GM18505 (cell line): ENCODE data around the gene DYNLL2.
"Not testable (repeated sequence)": the region's sequence is repeated elsewhere in the genome, so short reads cannot be mapped to it uniquely, and the experiment has no call there.

Experiments
- ATAC-seq: cut with Tn5 transposase; IDR thresholded peaks from one replicate; pipeline ENCODE4 v1.9.1; 2021; ENCODE audit not compliant: unreplicated experiment
- POLR2A ChIP-seq: IDR thresholded peaks from 4 replicates; pipeline ENCODE4 v1.6.1; 2011; ENCODE audit warnings: borderline replicate concordance; ENCODE audit not compliant: insufficient read depth, insufficient read length; ENCODE audit errors: extremely low read depth

Gene DYNLL2

DNA sequence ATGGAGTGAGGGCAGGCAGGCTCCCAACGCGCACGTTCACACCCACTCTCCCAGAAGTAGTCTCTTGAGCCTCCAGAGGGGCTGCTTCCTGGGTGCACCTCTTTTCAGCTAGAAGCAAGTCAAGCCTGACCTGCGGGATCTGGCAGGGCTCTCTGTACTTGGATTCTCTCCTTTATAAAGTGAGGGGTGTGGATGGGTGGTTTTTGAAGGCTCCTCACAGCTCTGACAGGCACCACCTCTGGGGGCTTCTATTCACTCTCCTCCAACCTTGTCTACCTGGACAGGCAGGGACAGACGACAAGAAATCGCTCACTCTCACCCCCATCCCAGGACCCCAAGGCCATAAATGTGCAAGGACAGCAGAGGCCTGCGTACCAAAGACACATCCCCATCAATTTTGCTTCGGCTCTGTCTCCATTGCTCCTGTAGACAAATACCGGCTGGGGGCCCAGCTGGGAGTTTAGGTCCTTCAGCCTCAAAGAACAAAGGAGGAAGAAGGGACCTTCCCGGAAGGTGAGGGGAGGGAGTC is 814 bp upstream of the DYNLL2 start:
- ATAC-seq, result no peak
- TF ChIP-seq POLR2A, result no peak

DNA sequence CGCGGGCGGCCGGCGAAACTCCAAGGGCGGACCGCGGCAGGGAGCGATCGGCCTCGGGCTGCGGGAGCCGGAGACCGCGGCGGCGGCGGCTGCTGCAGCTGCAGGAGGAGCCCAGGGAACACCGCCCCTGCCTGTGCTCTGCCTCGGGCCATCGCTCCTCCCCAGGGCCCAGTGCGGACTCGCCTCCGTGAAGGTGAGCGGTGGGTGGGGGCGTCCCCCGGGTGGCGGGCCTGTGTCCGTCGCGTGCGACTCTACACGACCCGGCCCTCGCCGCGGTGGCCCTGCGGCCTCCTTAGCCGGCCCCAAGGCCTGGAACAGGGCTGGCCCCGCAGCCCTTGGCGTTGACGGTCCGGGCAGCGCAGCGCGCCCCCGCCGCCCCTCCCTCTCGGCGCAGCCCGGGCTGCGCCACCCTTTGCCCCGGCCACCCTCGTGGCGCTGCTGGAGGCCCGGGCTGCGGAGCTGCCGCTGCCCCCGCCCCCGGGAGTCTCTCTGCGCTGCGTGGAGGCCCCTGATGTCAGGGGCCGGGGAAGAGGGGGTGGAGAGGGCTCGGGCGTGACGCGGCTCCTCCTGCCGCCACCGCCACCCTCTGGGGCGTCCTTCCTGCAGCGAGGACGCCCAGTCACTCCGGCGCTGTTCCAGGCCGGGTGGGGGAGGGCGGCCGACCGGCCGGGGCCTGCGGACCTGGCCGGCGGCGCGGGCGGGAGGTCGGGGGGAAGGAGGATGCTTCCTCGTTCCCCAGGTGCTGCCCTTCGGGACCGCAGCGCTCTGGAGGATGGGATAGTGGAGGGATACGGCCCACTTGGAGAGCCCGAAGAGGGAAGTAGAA is 485 bp downstream of the DYNLL2 start:
- TF ChIP-seq POLR2A, result no peak
- peak; percentile 49 for ATAC-seq

DNA sequence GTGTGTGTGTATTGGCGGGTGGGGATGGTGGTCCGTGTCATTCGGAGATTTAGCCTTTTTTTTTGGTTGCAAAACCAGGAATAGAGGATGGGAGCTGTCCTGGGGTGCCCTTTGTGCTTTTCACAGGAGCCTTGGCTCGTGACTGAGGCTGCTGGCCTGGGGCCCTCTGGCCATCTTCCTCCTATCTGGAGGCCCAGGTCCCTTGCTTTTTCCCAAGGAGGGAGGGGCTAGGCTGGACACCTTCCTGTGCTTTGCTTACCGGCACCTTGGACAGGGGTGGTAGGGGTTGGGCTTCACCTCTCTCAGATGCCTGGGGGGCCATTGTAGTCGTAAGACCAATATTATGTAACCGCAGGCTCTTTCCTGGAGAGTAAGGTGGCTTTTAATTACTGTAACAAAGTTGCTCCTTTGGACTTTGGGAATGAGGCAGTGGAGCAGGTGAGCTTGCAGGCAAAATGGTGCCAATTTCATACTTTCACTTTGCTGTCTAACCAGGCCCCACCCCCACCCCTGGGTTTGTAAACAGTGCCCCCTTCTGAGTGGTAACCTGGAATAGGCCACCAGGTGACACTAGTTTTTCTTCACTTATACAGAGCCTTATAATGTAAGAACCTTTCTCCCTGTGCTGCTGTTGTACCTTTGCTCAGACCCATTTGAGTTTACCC is 1.2 kb downstream of the DYNLL2 start:
- no peak for TF ChIP-seq POLR2A
- ATAC-seq, result peak; percentile 2

DNA sequence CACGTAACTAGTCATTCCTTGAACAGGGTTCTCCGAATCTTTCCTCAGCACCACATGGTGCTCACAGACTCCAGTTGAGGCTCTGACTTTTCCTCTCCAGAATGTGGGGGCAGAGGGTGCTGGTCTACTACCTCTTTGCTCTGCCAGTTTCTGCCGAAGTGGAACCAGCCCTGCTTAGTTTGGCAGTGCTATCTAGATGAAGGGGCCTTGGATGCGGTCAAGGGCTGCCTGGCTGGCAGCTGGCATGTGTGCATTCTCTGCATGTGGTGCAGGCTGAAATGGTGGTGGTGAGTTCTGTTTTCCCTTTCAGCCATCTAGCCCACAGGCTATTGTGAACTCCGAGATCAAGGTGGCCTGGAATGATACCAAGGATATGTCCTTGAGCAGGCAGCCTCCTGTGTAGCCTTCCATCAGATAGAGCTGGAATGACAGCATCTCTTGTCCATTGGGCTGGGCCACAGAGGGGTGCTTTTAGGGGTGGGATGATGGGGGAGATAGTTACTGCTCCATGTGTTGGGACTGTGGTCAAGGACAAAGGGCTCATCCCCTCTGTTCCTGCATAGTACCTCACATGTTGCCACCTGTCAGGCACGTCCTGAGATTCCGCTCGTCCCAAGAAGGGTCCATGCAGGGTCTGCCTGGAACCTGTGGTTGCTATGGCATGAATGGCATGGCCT is 2.0 kb downstream of the DYNLL2 start:
- no peak for TF ChIP-seq POLR2A
- ATAC-seq, result no peak

DNA sequence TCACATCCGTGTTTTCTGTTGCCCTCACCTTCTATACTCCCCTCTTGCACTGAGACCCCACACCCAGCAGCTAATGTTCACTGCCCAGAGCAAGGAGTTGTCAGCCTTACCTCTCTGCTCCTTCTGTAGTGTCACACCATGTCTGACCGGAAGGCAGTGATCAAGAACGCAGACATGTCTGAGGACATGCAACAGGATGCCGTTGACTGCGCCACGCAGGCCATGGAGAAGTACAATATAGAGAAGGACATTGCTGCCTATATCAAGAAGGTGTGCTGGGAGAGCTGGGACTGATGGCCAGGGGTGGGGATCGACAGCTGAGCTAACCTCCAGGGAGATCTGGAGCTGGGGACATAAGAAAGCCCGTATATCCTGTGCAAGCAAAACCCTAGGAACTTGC is 3.7 kb downstream of the DYNLL2 start:
- no peak for ATAC-seq
- TF ChIP-seq POLR2A, result no peak

DNA sequence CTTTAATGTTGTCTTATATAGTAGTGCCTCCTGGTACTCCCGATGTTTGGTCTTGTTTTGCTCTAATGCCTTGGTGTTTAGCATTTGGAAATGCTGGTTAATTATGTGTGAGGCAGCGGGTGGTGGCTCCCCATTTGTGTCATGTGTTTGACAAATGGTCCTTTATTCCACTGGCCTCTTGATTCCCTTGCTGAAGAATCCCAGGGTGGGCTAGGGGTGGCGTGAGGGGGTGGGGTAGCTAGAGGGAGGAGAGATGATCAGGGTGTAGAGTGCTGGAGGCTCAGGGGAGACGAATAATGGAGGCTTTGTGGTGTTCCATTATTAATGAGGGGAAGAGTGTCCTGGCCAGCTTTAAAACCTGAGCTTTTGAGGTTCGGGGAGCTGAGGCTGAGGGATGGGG is 5.4 kb downstream of the DYNLL2 start:
- TF ChIP-seq POLR2A, result no peak
- ATAC-seq, result no peak

DNA sequence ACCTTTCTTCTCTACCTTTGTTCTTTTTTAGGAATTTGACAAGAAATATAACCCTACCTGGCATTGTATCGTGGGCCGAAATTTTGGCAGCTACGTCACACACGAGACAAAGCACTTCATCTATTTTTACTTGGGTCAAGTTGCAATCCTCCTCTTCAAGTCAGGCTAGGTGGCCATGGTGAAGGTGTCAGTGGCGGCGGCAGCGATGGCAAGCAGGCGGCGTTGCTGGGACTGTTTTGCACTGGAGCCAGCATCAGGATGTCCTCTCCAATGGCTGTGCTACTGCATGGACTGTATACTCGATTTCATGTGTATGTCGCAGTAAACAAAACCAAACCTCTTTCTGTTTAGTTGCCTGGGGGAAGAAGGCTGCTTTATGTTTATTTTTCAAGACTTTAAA is 5.9 kb downstream of the DYNLL2 start:
- TF ChIP-seq POLR2A, result no peak
- ATAC-seq, result no peak

DNA sequence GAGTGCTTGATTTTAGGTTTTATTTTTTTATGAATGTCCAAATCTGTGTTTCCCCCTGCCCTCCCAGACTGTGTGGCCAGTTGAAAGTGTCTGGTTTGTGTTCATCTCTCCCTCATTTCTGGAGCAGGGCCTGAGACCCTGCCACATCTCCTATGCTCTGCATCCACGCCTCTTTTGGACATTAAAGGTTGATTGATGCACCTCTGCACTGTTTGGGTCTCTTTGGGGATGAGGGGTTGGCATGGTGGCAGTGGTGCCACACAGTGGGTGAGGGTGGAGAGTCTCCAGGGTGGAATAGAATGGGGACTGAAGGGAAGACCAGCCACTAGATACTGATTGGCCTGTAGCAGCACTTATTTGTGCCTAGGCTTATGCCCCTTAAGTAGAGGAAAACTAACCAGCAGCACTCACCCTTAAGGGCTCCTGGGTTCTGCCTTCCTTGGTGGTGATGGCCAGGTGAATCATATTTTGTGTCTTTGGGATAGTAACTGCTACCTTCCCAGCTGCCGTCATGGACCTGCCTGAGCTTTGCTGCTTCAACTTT is 7.9 kb downstream of the DYNLL2 start:
- ATAC-seq, result no peak
- no peak for TF ChIP-seq POLR2A

DNA sequence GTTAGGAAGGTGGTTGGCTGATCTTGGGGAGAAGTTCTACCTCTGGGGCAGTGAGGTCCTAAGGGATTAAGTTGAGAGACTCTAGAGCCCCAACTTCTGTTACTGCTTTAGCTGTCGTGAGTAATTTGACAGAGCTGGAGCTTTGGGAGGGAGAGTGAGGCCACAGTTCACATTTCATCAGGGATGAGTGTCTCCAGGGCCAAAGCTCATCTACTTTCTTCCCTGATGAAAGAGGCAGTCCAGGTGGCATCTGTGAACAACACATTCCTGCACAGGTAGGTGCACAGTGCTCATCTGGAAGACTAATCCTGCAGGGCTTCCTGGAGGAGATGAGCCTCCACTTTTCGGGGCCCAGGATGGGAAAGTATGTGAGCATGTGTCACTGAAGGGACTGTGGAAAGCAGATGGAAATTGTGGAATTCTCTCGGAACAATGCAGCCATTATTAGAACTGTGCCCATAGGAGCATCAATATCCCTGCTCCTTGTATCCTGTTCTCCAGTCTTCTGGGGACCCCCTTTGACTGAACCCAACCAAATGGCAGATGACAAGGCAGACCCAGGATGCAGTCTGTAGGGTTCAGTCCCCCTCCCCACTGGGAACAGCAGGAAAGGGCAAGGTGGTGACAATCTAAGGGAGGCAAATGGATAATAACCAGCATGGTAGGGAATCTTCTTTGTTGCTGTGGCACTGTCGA is 9.0 kb downstream of the DYNLL2 start:
- TF ChIP-seq POLR2A, result no peak
- no peak for ATAC-seq

DNA sequence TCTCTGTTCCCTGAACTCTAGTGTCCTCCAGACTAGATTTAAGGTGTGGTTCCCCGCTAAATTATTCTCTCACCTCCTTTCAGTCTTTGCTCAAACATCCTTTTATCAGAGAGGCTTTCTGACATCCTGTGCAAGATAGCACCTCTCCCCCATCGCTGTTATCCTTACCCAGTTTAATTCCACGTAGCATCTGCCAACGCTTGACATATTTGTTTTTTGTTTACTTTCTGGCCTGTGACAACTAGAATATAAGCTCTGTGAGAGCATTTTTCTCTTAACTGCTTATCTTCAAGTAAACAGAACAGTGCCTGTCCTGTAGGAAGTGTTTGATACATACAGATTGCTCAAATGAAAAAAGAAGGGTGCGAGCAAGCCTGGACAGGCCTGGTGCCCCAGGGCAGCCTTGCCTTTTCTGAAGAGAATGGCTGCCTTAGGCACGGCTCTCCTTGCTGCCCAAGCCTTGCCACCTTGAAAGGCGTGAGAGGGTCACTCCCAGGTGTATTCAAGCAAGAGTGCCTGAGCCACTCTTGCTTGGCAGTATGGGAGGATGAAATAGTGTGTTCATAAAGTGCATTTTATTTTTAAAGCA is 9.7 kb downstream of the DYNLL2 start:
- TF ChIP-seq POLR2A, result no peak
- no peak for ATAC-seq

DNA sequence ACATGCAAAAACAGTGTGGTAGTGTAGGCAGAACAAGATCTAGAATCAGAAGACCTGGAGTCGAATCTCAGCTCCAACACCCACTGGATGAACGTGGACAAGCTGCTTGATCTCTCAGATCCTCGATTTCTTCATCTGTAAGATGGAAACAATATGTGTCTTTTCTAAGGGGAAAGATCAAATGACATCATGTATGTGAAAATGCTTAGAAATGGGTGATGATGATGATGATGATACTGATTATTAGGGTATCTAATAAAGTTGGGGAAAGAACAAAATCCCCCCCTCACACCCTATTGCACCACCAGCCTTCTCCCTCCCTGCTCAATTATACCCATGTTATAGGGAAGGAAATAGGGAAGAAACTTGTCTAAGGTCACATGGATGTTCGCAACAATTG is 10.9 kb downstream of the DYNLL2 start:
- no peak for TF ChIP-seq POLR2A

DNA sequence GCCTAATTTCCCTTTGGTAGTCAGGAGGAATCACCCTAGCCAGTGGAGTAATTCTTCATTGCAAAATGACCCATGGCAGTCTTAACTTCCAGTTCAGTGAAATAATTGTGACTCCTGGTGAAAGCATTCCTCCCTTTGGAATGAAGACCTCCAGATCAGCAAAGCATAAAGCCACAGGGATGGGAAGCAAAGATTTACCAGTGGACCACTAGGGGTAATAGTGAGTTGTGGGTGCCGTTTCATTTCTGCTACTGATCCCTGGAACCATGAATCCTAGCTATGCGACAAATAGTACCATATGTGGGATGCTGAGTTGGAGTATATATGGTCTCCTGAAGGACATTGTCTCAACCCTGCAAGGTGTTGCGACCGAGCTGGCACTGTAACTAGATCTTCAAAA is 13.7 kb downstream of the DYNLL2 start:
- TF ChIP-seq POLR2A, result no peak

More for the DNA sequence above, 10.9 kb downstream of the DYNLL2 start:
- ATAC-seq, result no peak

DNA sequence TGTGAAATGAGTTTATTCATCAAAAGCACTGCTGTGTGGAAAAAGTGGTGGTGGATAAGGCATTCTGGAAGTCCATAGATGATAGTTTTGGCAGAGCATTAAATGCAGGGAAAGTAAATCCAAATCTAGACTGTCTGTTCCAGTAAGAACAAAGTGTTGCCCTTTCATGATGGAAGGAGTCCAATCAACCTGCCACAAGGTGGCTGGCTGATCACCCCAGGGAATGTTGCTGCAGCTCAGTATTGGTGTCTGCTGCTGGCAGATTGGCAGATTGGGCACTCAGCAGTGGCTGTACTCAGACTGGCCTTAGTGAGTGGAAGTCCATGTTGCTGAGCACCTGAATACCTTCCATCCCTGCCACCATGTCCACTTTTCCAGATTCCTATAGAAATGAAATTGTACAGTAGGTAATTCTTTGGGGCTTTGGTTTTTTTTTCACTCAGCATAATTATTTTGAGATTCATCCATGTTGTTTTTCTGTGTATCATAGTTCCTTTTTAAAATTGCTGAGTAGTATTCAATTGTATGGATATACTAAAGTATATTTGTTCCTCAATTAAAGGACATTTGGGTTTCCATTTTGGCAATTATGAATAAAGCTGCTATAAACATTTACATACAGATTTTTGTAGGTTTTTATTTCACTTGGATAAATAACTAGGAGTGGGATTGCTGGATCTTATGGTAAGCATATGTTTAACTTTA is 14.3 kb downstream of the DYNLL2 start:
- no peak for ATAC-seq
- TF ChIP-seq POLR2A, result no peak

More for the DNA sequence above, 13.7 kb downstream of the DYNLL2 start:
- no peak for ATAC-seq

DNA sequence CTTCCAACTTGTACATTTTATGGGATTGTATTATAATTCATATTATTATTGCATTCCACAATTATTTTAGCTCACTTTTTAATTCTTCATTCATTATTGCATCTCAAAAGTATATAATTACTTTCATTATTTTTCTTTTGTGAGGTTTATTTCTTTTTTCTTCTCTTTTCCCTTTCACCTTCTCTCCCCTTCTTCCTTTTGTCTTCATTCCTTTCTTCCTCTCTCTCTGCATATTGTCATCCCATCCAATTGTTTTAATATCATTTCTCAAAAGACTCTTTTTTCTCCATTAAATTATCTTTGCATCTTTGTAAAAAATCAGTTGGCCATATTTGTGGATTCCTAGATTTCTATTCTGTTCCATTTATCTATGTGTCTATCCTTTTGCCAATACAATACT is 17.3 kb downstream of the DYNLL2 start:
- TF ChIP-seq POLR2A, result no peak
- ATAC-seq, result no peak

DNA sequence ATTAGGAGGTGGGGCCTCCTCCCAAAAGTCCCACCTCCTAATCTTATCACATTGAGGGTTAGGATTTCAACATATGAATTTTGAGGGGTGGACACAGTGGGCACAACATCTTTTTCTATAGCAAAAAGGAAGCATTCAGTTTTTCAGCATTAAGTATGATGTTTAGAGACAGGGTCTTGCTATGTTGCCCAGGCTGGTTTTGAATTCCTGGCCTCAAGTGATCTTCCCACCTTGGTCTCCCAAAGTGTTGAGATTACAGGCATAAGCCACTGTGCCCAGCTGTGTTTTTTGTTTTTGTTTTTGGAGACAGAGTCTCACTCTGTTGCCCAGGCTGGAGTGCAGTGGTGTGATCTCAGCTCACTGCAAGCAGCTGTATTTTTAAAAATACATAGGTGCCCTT is 18.7 kb downstream of the DYNLL2 start:
- ATAC-seq, result not testable (repeated sequence)
